GM23338 (cell line): ENCODE measurements around the gene HTR7. TPM values are rescaled to one million over a fixed set of nuclear protein-coding genes. Genes with fewer than 3 reads are reported as not detected.

Experiments
- ATAC-seq: fragments of 200-7000 bp; cut with Tn5 transposase; 3 replicates; pipeline ENCODE4 v1.9.1; 2020
- DNase-seq: peaks from one replicate; pipeline ENCODE4 v3.0.0-alpha.2; 2015; ENCODE audit warnings: low spot score
- H2AFZ ChIP-seq: fragments of 200-600 bp; sonication (generic); 2 replicates; pipeline ENCODE4 v1.8.0; 2016; ENCODE audit warnings: antibody characterized with exemption, mild to moderate bottlenecking, moderate library complexity
- H3F3A ChIP-seq: fragments of 200-600 bp; sonication (generic); replicated peaks from 2 replicates; pipeline ENCODE4 v1.8.0; 2017; ENCODE audit warnings: antibody characterized with exemption, mixed run types, low read depth
- H3K27ac ChIP-seq: fragments of 200-600 bp; sonication (generic); 2 replicates; pipeline ENCODE4 v1.6.1; 2016; ENCODE audit warnings: low read depth
- H3K27me3 ChIP-seq: fragments of 200-600 bp; sonication (generic); 2 replicates; pipeline ENCODE4 v1.8.0; 2016; ENCODE audit warnings: mild to moderate bottlenecking, mixed run types, moderate library complexity; ENCODE audit not compliant: insufficient read depth
- H3K36me3 ChIP-seq: fragments of 200-600 bp; sonication (generic); 2 replicates; pipeline ENCODE4 v1.8.0; 2016; ENCODE audit warnings: mild to moderate bottlenecking; ENCODE audit not compliant: insufficient read depth
- H3K4me1 ChIP-seq: fragments of 200-600 bp; sonication (generic); 2 replicates; pipeline ENCODE4 v1.8.0; 2016; ENCODE audit warnings: mild to moderate bottlenecking, moderate library complexity; ENCODE audit not compliant: insufficient read depth
- H3K4me2 ChIP-seq: fragments of 200-600 bp; sonication (generic); 2 replicates; pipeline ENCODE4 v1.7.1; 2017; ENCODE audit warnings: mixed run types
- H3K4me3 ChIP-seq: fragments of 200-600 bp; sonication (generic); 2 replicates; pipeline ENCODE4 v1.6.1; 2016; ENCODE audit warnings: mixed run types
- H3K79me2 ChIP-seq: fragments of 200-600 bp; sonication (generic); replicated peaks from 2 replicates; pipeline ENCODE4 v1.8.0; 2017; ENCODE audit warnings: mild to moderate bottlenecking; ENCODE audit not compliant: insufficient read depth
- H3K9me2 ChIP-seq: fragments of 200-600 bp; sonication (generic); 2 replicates; pipeline ENCODE4 v1.8.0; 2017; ENCODE audit not compliant: insufficient read depth
- H4K20me1 ChIP-seq: fragments of 200-600 bp; sonication (generic); replicated peaks from 2 replicates; pipeline ENCODE4 v1.8.0; 2017; ENCODE audit warnings: mild to moderate bottlenecking; ENCODE audit not compliant: insufficient read depth
- H3K27ac Mint-ChIP-seq: 2 replicates; pipeline ENCODE4 v1.8.0; 2020; ENCODE audit warnings: inconsistent platforms, mild to moderate bottlenecking, moderate library complexity, mixed read lengths
- H3K27me3 Mint-ChIP-seq: 3 replicates; pipeline ENCODE4 v1.8.0; 2022; ENCODE audit warnings: low read depth, mild to moderate bottlenecking, moderate library complexity, mixed read lengths, inconsistent platforms; ENCODE audit not compliant: insufficient read depth, poor library complexity
- H3K36me3 Mint-ChIP-seq: 3 replicates; pipeline ENCODE4 v1.8.0; 2021; ENCODE audit warnings: low read depth, mild to moderate bottlenecking, inconsistent platforms, moderate library complexity, mixed read lengths
- H3K4me1 Mint-ChIP-seq: 3 replicates; pipeline ENCODE4 v1.8.0; 2020; ENCODE audit warnings: mild to moderate bottlenecking, inconsistent platforms, mixed read lengths
- H3K4me3 Mint-ChIP-seq: 3 replicates; pipeline ENCODE4 v1.8.0; 2021; ENCODE audit warnings: moderate library complexity, mild to moderate bottlenecking, inconsistent platforms, mixed read lengths
- H3K9me3 Mint-ChIP-seq: 3 replicates; pipeline ENCODE4 v1.8.0; 2020; ENCODE audit warnings: moderate library complexity, mild to moderate bottlenecking, inconsistent platforms, mixed read lengths
- JUNB ChIP-seq: IDR thresholded peaks from one replicate; pipeline ENCODE4 v1.6.1; 2016; ENCODE audit warnings: antibody characterized with exemption; ENCODE audit not compliant: unreplicated experiment
- ZNF331 ChIP-seq: fragments of 250-450 bp; sonication (Bioruptor Pico); IDR thresholded peaks from 2 replicates; pipeline ENCODE4 v1.5.0; 2020; ENCODE audit warnings: low read depth, mild to moderate bottlenecking, moderate library complexity
- polyA plus RNA-seq: library from polyadenylated mRNA; unstranded; fragments of >200 nt; fragmentation: Nextera tagmentation; extraction: Ambion mirVana; gene quantifications from 2 replicates; pipeline ENCODE4 v1.2.1, GENCODE V29; 2016
- total RNA-seq: library from RNA; depleted of rRNA; stranded (reverse); fragments of >200 nt; shearing (Covaris generic); gene quantifications from 2 replicates; pipeline ENCODE4 v1.2.3, GENCODE V29; 2014
- TF ChIP-seq, protein P1 (sequence below): fragments of 250-450 bp; sonication (Bioruptor Pico); IDR thresholded peaks from 2 replicates; pipeline ENCODE4 v1.5.0; 2020; ENCODE audit warnings: mild to moderate bottlenecking, moderate library complexity

Gene HTR7
- total and polyA plus RNA-seq, 2 experiments from 2014 or later = 7.0 to 42.2 TPM

DNA sequence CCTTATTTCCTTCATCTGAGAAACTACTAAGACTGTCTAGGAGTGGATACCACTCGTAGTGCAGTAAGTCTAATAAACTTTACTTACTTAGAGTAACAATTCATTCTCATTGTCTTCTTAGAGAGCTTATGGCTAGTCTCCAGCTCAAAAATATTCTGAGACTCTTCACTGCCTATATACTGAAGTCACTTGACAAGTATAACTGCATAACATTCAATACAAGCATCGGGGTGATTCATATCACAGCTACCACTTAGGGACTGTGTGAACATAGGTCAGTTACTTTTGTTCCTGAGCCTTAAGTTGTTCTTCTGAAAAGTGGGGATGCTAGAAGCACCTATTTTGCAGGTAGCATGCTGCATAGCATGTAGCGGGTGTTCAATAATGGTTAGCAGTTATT is 111.0 kb downstream of the HTR7 start:
- Histone ChIP-seq H3K79me2 (peaks cover 50% of the 10 kb centered on the region), H4K20me1 (no peaks in the 10 kb centered on the region; the same call in 1 of the 2 replicates), H3K27me3 (no peaks in the 10 kb centered on the region), H3K9me2 (no peaks in the 10 kb centered on the region), H2AFZ (no peak overlapping the region), H3K27ac (no peak overlapping the region), H3K4me3 (no peak overlapping the region), H3F3A (no peaks in the 10 kb centered on the region), H3K4me2 (no peak overlapping the region), H3K4me1 (no peaks in the 10 kb centered on the region; the same call in 1 of the 2 replicates), H3K36me3 (no peaks in the 10 kb centered on the region)
- no peak for TF ChIP-seq ZNF331 (CRISPR knock-in tag)
- no peak for TF ChIP-seq JUNB
- Mint-ChIP-seq H3K4me1 (peaks cover 8% of the 10 kb centered on the region), H3K27me3 (no peaks in the 10 kb centered on the region), H3K9me3 (no peaks in the 10 kb centered on the region; the same call in 2 of the 3 replicates), H3K27ac (no peak overlapping the region), H3K4me3 (no peak overlapping the region), H3K36me3 (peaks cover 7% of the 10 kb centered on the region; the same call in 2 of the 3 replicates)
- ATAC-seq (no peak), DNase-seq (no peak)

DNA sequence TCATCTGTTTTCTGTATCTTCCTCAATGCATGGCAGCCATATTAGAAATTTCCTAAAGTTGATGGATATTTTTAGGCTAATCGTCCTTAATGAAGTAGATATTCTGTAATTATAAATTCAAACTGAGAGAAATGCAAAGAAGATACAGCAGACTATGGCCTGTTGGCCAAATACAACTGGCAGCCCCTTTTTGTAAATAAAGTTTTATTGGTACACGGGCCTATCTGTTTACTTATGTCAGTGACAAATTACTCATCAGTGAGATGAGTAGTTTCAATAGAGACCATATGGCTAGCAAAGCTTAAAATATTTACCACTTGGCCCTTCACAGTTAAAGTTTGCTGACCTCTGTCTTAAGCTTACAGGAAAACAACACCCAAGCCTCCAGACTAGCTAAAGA is 112.3 kb downstream of the HTR7 start:
- Histone ChIP-seq H3K27me3 (no peaks in the 10 kb centered on the region), H2AFZ (no peak overlapping the region), H3K4me3 (no peak overlapping the region), H4K20me1 (no peaks in the 10 kb centered on the region; the same call in 1 of the 2 replicates), H3F3A (no peaks in the 10 kb centered on the region), H3K27ac (no peak overlapping the region), H3K4me1 (no peaks in the 10 kb centered on the region), H3K36me3 (no peaks in the 10 kb centered on the region), H3K4me2 (no peak overlapping the region), H3K9me2 (no peaks in the 10 kb centered on the region), H3K79me2 (peaks cover 41% of the 10 kb centered on the region)
- TF ChIP-seq, protein P1, sequence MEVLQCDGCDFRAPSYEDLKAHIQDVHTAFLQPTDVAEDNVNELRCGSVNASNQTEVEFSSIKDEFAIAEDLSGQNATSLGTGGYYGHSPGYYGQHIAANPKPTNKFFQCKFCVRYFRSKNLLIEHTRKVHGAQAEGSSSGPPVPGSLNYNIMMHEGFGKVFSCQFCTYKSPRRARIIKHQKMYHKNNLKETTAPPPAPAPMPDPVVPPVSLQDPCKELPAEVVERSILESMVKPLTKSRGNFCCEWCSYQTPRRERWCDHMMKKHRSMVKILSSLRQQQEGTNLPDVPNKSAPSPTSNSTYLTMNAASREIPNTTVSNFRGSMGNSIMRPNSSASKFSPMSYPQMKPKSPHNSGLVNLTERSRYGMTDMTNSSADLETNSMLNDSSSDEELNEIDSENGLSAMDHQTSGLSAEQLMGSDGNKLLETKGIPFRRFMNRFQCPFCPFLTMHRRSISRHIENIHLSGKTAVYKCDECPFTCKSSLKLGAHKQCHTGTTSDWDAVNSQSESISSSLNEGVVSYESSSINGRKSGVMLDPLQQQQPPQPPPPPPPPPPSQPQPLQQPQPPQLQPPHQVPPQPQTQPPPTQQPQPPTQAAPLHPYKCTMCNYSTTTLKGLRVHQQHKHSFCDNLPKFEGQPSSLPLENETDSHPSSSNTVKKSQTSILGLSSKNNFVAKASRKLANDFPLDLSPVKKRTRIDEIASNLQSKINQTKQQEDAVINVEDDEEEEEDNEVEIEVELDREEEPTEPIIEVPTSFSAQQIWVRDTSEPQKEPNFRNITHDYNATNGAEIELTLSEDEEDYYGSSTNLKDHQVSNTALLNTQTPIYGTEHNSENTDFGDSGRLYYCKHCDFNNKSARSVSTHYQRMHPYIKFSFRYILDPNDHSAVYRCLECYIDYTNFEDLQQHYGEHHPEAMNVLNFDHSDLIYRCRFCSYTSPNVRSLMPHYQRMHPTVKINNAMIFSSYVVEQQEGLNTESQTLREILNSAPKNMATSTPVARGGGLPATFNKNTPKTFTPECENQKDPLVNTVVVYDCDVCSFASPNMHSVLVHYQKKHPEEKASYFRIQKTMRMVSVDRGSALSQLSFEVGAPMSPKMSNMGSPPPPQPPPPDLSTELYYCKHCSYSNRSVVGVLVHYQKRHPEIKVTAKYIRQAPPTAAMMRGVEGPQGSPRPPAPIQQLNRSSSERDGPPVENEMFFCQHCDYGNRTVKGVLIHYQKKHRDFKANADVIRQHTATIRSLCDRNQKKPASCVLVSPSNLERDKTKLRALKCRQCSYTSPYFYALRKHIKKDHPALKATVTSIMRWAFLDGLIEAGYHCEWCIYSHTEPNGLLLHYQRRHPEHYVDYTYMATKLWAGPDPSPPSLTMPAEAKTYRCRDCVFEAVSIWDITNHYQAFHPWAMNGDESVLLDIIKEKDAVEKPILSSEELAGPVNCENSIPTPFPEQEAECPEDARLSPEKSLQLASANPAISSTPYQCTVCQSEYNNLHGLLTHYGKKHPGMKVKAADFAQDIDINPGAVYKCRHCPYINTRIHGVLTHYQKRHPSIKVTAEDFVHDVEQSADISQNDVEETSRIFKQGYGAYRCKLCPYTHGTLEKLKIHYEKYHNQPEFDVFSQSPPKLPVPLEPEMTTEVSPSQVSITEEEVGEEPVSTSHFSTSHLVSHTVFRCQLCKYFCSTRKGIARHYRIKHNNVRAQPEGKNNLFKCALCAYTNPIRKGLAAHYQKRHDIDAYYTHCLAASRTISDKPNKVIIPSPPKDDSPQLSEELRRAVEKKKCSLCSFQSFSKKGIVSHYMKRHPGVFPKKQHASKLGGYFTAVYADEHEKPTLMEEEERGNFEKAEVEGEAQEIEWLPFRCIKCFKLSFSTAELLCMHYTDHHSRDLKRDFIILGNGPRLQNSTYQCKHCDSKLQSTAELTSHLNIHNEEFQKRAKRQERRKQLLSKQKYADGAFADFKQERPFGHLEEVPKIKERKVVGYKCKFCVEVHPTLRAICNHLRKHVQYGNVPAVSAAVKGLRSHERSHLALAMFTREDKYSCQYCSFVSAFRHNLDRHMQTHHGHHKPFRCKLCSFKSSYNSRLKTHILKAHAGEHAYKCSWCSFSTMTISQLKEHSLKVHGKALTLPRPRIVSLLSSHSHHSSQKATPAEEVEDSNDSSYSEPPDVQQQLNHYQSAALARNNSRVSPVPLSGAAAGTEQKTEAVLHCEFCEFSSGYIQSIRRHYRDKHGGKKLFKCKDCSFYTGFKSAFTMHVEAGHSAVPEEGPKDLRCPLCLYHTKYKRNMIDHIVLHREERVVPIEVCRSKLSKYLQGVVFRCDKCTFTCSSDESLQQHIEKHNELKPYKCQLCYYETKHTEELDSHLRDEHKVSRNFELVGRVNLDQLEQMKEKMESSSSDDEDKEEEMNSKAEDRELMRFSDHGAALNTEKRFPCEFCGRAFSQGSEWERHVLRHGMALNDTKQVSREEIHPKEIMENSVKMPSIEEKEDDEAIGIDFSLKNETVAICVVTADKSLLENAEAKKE = no peak
- no peaks in the 10 kb centered on the region; the same call in 2 of the 3 replicates for H3K9me3 Mint-ChIP-seq
- H3K36me3 Mint-ChIP-seq = peaks cover 7% of the 10 kb centered on the region; the same call in 2 of the 3 replicates
- no peak overlapping the region for H3K4me3 Mint-ChIP-seq
- no peak for ATAC-seq
- no peak for DNase-seq
- no peak overlapping the region for H3K27ac Mint-ChIP-seq
- peaks cover under 1% of the 10 kb centered on the region; the same call in 2 of the 3 replicates for H3K4me1 Mint-ChIP-seq
- H3K27me3 Mint-ChIP-seq = no peaks in the 10 kb centered on the region
